Measurements from ENCODE around the gene HCRTR2.
A peak's percentile ranks its signal among the peaks of the same experiment; 100 is the strongest.

HCRTR2 gene

DNA sequence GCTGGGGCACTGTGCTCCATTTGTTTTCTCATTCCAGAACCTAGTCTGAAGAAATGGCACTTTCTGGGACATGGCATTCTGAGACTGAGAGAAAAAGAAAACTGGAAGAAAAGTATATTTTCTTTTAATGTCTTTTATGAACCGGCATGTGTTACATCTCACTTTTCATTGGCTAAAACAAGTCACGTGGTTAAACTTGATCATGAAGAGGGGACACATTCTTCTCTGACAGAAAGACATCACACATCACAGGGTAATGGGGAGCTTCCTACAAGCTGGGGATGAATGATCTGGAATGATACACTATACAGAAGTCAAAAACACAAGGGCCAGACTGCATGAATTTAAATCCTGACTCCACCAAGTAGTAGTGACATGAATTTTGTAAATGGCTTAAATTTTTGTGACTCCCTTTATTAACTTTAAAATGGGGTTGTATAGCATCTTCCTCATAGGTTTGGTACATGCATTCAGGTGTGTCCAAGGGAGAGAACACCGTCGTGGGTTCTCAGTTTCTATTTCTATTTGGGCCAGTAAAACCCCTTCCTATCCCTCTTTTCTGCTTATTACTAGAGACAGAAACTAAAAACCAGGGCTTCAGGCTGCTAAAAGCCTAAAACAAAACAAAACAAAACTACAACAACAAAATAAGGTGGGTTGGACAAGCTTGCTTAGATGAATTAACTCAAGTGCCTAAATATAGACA lies 91.2 kb downstream of the HCRTR2 start:
- TF ChIP-seq, protein P1, sequence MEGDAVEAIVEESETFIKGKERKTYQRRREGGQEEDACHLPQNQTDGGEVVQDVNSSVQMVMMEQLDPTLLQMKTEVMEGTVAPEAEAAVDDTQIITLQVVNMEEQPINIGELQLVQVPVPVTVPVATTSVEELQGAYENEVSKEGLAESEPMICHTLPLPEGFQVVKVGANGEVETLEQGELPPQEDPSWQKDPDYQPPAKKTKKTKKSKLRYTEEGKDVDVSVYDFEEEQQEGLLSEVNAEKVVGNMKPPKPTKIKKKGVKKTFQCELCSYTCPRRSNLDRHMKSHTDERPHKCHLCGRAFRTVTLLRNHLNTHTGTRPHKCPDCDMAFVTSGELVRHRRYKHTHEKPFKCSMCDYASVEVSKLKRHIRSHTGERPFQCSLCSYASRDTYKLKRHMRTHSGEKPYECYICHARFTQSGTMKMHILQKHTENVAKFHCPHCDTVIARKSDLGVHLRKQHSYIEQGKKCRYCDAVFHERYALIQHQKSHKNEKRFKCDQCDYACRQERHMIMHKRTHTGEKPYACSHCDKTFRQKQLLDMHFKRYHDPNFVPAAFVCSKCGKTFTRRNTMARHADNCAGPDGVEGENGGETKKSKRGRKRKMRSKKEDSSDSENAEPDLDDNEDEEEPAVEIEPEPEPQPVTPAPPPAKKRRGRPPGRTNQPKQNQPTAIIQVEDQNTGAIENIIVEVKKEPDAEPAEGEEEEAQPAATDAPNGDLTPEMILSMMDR (IDR thresholded peaks at IDR 0.05; ENCODE audit: low read depth, low read length, missing control alignments): no peak
- H3K27me3 ChIP-seq (replicated peaks): no peaks in the 10 kb centered on the region
- no peaks in the 10 kb centered on the region for H3K36me3 ChIP-seq (replicated peaks)
- DNase-seq: no peak
- no peak overlapping the region for H3K27ac ChIP-seq
- no peak overlapping the region for H3K4me3 ChIP-seq (ENCODE audit: low read depth, low read length)
- in situ Hi-C loops (cut with HindIII; ENCODE audit: low pct_ligation_motif_present, low sequenced_read_pairs): no loop called here

DNA sequence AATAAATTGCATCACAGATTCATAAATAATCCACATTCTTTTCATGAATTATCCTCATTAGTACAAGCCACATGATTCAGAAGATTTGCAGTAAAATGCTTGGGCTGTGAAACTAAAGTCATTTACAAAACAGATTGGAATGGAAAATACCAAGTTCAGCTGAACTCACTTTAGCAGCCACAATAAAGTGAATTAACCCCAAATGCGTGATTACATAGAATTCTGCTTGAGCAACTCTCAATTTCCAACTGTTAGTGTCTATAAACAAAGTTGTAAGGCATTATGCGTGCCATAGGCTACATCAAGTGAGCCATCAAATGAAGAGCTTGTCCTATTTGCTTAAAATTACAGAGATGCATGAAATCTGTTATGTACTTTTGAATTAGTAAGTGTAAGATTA lies 92.6 kb downstream of the HCRTR2 start:
- Histone ChIP-seq H3K4me3 (ENCODE audit: low read depth, low read length) (no peak overlapping the region), H3K36me3 (replicated peaks) (no peaks in the 10 kb centered on the region), H3K27ac (no peak overlapping the region), H3K27me3 (replicated peaks) (no peaks in the 10 kb centered on the region)
- in situ Hi-C loops (cut with HindIII; ENCODE audit: low pct_ligation_motif_present, low sequenced_read_pairs): no loop called here
- TF ChIP-seq, protein P1 (IDR thresholded peaks at IDR 0.05; ENCODE audit: low read depth, low read length, missing control alignments): no peak
- no peak for DNase-seq

DNA sequence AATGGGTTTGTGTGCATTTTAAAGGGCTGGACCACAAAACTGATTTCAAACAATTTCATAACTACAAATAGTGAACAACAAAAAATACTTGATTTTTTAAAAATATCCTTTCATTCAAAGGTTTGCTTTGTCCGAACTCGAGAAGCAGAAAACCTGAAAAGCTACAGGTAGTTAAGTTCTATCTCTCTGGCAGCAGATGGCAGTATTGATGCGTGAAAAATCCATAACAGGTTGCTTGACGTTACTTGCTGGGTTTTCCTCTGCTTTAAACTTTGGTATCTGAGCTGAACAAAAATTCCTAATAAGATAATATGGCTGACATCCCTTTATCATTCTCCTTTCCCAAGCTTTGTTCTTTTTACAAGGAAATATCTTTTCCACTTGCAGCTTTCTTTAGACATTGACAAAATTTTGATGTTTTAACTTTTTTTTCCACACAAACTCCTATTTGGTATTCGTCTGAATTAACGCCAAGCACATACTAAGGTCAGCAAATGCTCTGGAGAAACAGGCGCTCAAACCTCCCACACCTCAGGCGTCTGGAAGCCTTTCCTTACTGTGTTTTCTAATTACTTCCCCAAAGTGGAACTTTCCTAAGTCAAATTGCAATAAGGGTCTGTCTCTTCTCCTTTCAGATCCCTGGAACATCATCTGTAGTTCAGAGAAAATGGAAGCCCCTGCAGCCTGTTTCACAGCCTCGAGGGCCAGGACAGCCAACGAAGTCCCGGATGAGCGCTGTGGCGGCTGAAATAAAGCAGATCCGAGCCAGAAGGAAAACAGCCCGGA lies 102.6 kb downstream of the HCRTR2 start:
- TF ChIP-seq, protein P1 (IDR thresholded peaks at IDR 0.05; ENCODE audit: low read depth, low read length, missing control alignments): peak; percentile 74
- Histone ChIP-seq H3K36me3 (replicated peaks) (no peaks in the 10 kb centered on the region), H3K27me3 (replicated peaks) (no peaks in the 10 kb centered on the region), H3K27ac (no peak overlapping the region), H3K4me3 (ENCODE audit: low read depth, low read length) (no peak overlapping the region)
- in situ Hi-C loops (cut with HindIII; ENCODE audit: low pct_ligation_motif_present, low sequenced_read_pairs): no loop called here
- DNase-seq: peak; percentile 27

DNA sequence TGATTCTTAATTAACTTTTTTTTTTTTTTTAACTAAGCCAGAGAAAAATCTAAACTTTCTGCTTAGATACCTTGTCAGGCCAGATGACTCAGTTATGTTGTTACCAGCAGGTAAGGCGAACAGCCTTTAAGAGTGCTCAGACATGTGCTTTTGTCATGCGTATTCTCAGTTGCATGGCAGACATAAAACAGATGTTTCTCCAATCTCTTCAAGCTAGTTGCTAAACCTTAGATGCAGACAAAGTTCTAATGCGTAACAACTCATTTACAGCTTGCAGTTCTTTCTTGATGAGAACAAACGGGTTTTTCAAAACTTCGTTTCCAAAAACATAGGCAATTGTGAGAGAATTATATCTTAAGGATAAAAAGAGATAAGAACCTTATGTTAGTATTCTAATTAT lies 103.3 kb downstream of the HCRTR2 start:
- Histone ChIP-seq H3K4me3 (ENCODE audit: low read depth, low read length) (no peak overlapping the region), H3K27me3 (replicated peaks) (no peaks in the 10 kb centered on the region), H3K27ac (no peak overlapping the region), H3K36me3 (replicated peaks) (no peaks in the 10 kb centered on the region)
- TF ChIP-seq, protein P1 (IDR thresholded peaks at IDR 0.05; ENCODE audit: low read depth, low read length, missing control alignments): no peak
- in situ Hi-C loops (cut with HindIII; ENCODE audit: low pct_ligation_motif_present, low sequenced_read_pairs): no loop called here
- DNase-seq: no peak

DNA sequence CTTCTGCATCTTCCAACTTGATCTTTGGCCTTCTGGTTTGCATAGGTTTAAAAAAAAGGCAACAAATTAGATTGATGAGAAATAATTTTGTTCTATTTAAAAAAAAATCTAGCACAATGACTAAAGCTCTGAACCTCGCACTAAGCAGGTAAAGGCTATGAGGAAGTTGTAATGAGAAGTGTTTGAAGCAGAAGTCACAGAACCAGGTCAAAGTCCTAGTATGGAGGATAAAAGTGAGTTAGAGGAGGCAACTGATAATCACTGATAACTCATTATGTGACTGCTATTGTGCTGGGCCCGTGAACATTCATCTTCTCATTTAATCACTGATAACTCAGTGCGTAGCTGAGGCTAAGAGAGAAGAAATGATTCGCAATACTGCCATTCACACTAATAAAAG lies 106.9 kb downstream of the HCRTR2 start:
- no peaks in the 10 kb centered on the region for H3K27me3 ChIP-seq (replicated peaks)
- in situ Hi-C loops (cut with HindIII; ENCODE audit: low pct_ligation_motif_present, low sequenced_read_pairs): no loop called here

More for the DNA sequence above, 106.9 kb downstream of the HCRTR2 start:
- Histone ChIP-seq H3K27ac (no peak overlapping the region), H3K4me3 (ENCODE audit: low read depth, low read length) (no peak overlapping the region), H3K36me3 (replicated peaks) (no peaks in the 10 kb centered on the region)
- TF ChIP-seq, protein P1 (IDR thresholded peaks at IDR 0.05; ENCODE audit: low read depth, low read length, missing control alignments): no peak
- DNase-seq: no peak
